Measurements from ENCODE around the gene HSD17B2.

GRCh38 chr16:82047374-82047773 is 12.3 kb downstream of the HSD17B2 start:
- no peak for TF ChIP-seq CTCF (IDR thresholded peaks at IDR 0.05)
- no peak for TF ChIP-seq POLR2A (IDR thresholded peaks at IDR 0.05)
